AG04450 (cell line): Measurements from ENCODE around the gene DKK3. TPM values are rescaled to one million over a fixed set of nuclear protein-coding genes. Genes with fewer than 3 reads are reported as not detected.

ENCODE experiments used
- CTCF ChIA-PET: fragments of 300-600, 350-600 bp; formaldehyde crosslinking; extraction: SDS; loops from one replicate; lab custom pipeline; 2022; ENCODE audit warnings: antibody characterized with exemption, inconsistent platforms; lab: Charles Lee
- POLR2A ChIA-PET: fragments of 350-600 bp; formaldehyde crosslinking; extraction: SDS; loops from one replicate; lab custom pipeline; 2021; ENCODE audit warnings: antibody characterized with exemption, inconsistent platforms; lab: Yijun Ruan, JAX
- DNase-seq: peaks from one replicate; pipeline ENCODE4 v3.0.0-alpha.2; 2011; ENCODE audit warnings: low read depth, low spot score
- H3K27ac ChIP-seq: one replicate; pipeline ENCODE4 v1.5.1; 2012; ENCODE audit warnings: low read depth, low read length, control low read depth
- H3K27me3 ChIP-seq: one replicate; pipeline ENCODE4 v1.6.0; 2012; ENCODE audit warnings: low read length; ENCODE audit not compliant: control insufficient read depth, insufficient read depth
- H3K4me3 ChIP-seq: 2 replicates; pipeline ENCODE4 v1.5.1; 2011; ENCODE audit warnings: mild to moderate bottlenecking, low read depth, low read length, control low read depth
- H3K9me3 ChIP-seq: 2 replicates; pipeline ENCODE4 v1.5.1; 2012; ENCODE audit warnings: low read length; ENCODE audit not compliant: control insufficient read depth, insufficient read depth
- CTCF ChIP-seq: IDR thresholded peaks from 2 replicates; pipeline ENCODE4 v1.5.1; 2011; ENCODE audit warnings: low read depth, low read length, control low read depth, inconsistent platforms
- polyA plus RNA-seq: library from polyadenylated mRNA; depleted of rRNA; stranded (reverse); fragments of >200 nt; gene quantifications from 2 replicates; pipeline ENCODE4 v1.2.3, GENCODE V29; 2011

DKK3 gene
- polyA plus RNA-seq, 1 experiment, result 928 TPM

- ChIA-PET CTCF (interaction anchor here (1.1 kb wide), 1 partner anchor 20 kb away, joined by 4 read pairs; no protein-coding TSS in a partner anchor), POLR2A (no interaction called here)
- no peak for TF ChIP-seq CTCF
- Histone ChIP-seq H3K27me3 (no peaks in the 10 kb centered on the region), H3K27ac (no peak overlapping the region), H3K4me3 (no peak overlapping the region), H3K9me3 (peaks cover 3% of the 10 kb centered on the region; the same call in 1 of the 2 replicates)
- DNase-seq, result no peak
Observed at GRCh38 chr11:12024254-12024926, 16.0 kb upstream of the DKK3 start.

GRCh38 chr11:12023015-12023414 lies 14.6 kb upstream of the DKK3 start:
- CTCF ChIA-PET, result no interaction called here
- POLR2A ChIA-PET, result no interaction called here
- DNase-seq, result no peak
- no peak overlapping the region for H3K4me3 ChIP-seq
- H3K27me3 ChIP-seq, result no peaks in the 10 kb centered on the region
- TF ChIP-seq CTCF, result no peak
- peaks cover 3% of the 10 kb centered on the region; the same call in 1 of the 2 replicates for H3K9me3 ChIP-seq
- no peak overlapping the region for H3K27ac ChIP-seq

GRCh38 chr11:12020546-12020945 lies 12.1 kb upstream of the DKK3 start:
- DNase-seq, result no peak
- POLR2A ChIA-PET, result no interaction called here
- Histone ChIP-seq H3K27me3 (no peaks in the 10 kb centered on the region), H3K9me3 (peaks cover 3% of the 10 kb centered on the region; the same call in 1 of the 2 replicates), H3K27ac (no peak overlapping the region), H3K4me3 (no peak overlapping the region)
- TF ChIP-seq CTCF, result no peak
- CTCF ChIA-PET, result no interaction called here

- Histone ChIP-seq H3K27ac (no peak overlapping the region), H3K9me3 (peaks cover 3% of the 10 kb centered on the region; the same call in 1 of the 2 replicates), H3K4me3 (no peak overlapping the region), H3K27me3 (no peaks in the 10 kb centered on the region)
- CTCF ChIA-PET, result interaction anchor here (1.4 kb wide), 1 partner anchor 33 kb away, joined by 5 read pairs; no protein-coding TSS in a partner anchor
- DNase-seq, result no peak
- POLR2A ChIA-PET, result no interaction called here
- TF ChIP-seq CTCF, result no peak
Observed at GRCh38 chr11:12019866-12020416, 11.5 kb upstream of the DKK3 start.

- TF ChIP-seq CTCF, result no peak
- peak overlapping the region; percentile 12 for H3K27ac ChIP-seq
- DNase-seq, result no peak
- ChIA-PET CTCF (interaction anchor here (1.4 kb wide), 1 partner anchor 32 kb away, joined by 5 read pairs; no protein-coding TSS in a partner anchor), POLR2A (no interaction called here)
- no peak overlapping the region for H3K4me3 ChIP-seq
- peaks cover 3% of the 10 kb centered on the region; the same call in 1 of the 2 replicates for H3K9me3 ChIP-seq
- no peaks in the 10 kb centered on the region for H3K27me3 ChIP-seq
Observed at GRCh38 chr11:12019337-12019736, 10.9 kb upstream of the DKK3 start.
